ENCODE measurements around the gene SMIM15.
"Not testable (repeated sequence)": the region's sequence is repeated elsewhere in the genome, so short reads cannot be mapped to it uniquely, and the experiment has no call there.

Gene SMIM15

GRCh38 chr5:61162010-61162831 is at the start of gene SMIM15:
Gene SMIM15 (minus strand): TSS chr5:61162468. CDS start chr5:61160171, 2,297 bp downstream.
- DNase-seq (ENCODE audit: low spot score), result peak; percentile 89
- TF ChIP-seq, protein P1, sequence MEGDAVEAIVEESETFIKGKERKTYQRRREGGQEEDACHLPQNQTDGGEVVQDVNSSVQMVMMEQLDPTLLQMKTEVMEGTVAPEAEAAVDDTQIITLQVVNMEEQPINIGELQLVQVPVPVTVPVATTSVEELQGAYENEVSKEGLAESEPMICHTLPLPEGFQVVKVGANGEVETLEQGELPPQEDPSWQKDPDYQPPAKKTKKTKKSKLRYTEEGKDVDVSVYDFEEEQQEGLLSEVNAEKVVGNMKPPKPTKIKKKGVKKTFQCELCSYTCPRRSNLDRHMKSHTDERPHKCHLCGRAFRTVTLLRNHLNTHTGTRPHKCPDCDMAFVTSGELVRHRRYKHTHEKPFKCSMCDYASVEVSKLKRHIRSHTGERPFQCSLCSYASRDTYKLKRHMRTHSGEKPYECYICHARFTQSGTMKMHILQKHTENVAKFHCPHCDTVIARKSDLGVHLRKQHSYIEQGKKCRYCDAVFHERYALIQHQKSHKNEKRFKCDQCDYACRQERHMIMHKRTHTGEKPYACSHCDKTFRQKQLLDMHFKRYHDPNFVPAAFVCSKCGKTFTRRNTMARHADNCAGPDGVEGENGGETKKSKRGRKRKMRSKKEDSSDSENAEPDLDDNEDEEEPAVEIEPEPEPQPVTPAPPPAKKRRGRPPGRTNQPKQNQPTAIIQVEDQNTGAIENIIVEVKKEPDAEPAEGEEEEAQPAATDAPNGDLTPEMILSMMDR (IDR thresholded peaks at IDR 0.05; ENCODE audit: extremely low read depth, insufficient read depth, missing control alignments), result no peak
- in situ Hi-C loops (cut with MboI; ENCODE audit: low pct_unique_long_range_greater_than_20kb, low sequenced_read_pairs, unreplicated experiment), result no loop called here

GRCh38 chr5:61207884-61208283 is 45.6 kb upstream of the SMIM15 start:
- DNase-seq (ENCODE audit: low spot score), result no peak
- TF ChIP-seq, protein P1 (IDR thresholded peaks at IDR 0.05; ENCODE audit: extremely low read depth, insufficient read depth, missing control alignments), result no peak
- in situ Hi-C loops (cut with MboI; ENCODE audit: low pct_unique_long_range_greater_than_20kb, low sequenced_read_pairs, unreplicated experiment), result no loop called here

DNA sequence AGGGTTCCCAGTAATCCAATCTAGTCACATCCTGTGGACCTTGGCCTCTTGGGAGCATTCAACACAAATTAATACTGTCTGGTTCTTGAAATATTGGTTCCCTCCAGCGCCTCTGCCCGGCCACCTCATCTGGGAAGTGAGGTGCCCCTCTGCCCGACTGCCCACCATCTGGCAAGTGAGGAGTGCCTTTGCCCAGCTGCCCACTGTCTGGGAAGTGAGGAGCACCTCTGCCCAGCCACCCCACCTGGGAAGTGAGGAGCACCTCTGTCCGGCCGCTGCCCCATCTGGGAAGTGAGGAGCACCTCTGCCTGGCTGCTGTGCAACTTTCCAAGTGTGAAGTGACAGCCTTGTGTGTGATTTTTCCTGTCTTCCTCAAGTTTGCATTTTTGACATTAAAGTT is 42.7 kb upstream of the SMIM15 start:
- in situ Hi-C loops (cut with MboI; ENCODE audit: low pct_unique_long_range_greater_than_20kb, low sequenced_read_pairs, unreplicated experiment), result no loop called here
- TF ChIP-seq, protein P1 (IDR thresholded peaks at IDR 0.05; ENCODE audit: extremely low read depth, insufficient read depth, missing control alignments), result no peak

DNA sequence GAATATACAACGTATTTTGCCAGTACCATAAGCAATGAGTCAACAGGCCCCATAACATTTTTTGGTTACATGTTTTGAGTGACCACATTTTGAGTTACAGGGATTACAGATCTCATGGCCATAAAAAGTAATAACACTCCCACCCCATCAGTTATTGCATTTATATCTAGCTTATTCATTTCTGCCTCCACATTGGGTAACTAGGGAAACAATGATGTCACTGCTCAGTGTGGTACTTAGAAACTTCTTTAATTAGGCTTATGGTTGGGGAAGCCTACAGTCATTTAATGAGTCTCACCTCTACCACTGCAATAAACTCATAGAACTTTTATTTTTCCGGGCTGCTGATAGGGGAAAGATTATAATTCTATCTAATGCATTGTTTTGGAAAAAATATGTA is 39.9 kb upstream of the SMIM15 start:
- in situ Hi-C loops (cut with MboI; ENCODE audit: low pct_unique_long_range_greater_than_20kb, low sequenced_read_pairs, unreplicated experiment), result no loop called here
- DNase-seq (ENCODE audit: low spot score), result peak; percentile 17
- TF ChIP-seq, protein P1 (IDR thresholded peaks at IDR 0.05; ENCODE audit: extremely low read depth, insufficient read depth, missing control alignments), result no peak

More for the DNA sequence above, 42.7 kb upstream of the SMIM15 start:
- no peak for DNase-seq (ENCODE audit: low spot score)

DNA sequence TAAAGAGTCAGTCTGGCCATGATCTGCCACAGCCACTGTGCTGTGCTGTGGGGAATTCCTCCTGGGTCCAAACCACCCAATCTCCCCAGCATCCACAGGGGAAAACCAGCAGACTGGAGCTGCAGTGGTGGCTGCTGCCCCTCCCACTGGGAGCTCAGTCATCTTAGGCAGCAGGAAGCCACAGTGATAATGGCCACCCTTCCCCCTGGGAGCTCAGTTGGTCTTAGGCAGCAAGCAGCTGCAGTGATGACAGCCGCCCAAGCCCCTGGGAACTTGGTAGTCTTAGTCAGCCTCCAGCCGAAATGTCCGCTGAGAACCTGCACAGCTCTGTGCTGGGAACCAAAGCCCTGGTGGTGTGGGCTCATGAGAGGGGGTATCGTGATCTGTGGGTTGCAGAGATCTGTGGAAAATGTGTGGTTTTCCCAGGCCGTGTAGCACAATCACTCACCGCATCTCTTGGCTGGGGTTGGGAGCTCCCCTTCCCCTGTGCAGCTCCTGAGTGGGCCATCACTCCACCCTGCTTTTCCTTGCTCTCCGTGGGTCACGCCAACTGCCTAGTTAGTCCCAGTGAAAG is 38.4 kb upstream of the SMIM15 start:
- TF ChIP-seq, protein P1 (IDR thresholded peaks at IDR 0.05; ENCODE audit: extremely low read depth, insufficient read depth, missing control alignments), result no peak
- in situ Hi-C loops (cut with MboI; ENCODE audit: low pct_unique_long_range_greater_than_20kb, low sequenced_read_pairs, unreplicated experiment), result no loop called here
- no peak for DNase-seq (ENCODE audit: low spot score)

DNA sequence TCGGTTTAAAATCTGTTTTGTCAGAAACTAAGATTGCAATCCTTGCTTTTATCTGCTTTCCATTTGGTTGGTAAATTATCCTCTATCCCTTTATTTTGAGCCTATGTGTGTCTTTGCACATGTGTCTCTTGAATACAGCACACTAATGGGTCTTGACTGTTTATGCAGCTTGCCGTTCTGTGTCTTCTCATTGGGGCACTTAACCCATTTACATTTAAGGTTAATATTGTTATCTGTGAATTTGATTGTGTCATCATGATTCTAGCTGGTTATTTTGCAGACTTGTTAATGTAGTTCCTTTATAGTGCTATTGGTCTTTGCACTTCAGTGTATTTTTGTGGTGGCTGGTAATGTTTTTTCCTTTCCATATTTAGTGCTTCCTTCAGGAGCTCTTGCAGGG is 36.3 kb upstream of the SMIM15 start:
- TF ChIP-seq, protein P1 (IDR thresholded peaks at IDR 0.05; ENCODE audit: extremely low read depth, insufficient read depth, missing control alignments), result no peak
- DNase-seq (ENCODE audit: low spot score), result no peak
- in situ Hi-C loops (cut with MboI; ENCODE audit: low pct_unique_long_range_greater_than_20kb, low sequenced_read_pairs, unreplicated experiment), result no loop called here

- DNase-seq (ENCODE audit: low spot score); in situ Hi-C loops (cut with MboI; ENCODE audit: low pct_unique_long_range_greater_than_20kb, low sequenced_read_pairs, unreplicated experiment): not testable (repeated sequence)
These were observed 25.6 kb upstream of the SMIM15 start for GRCh38 chr5:61187826-61188225.

GRCh38 chr5:61187352-61187751 is 25.1 kb upstream of the SMIM15 start:
- DNase-seq (ENCODE audit: low spot score); in situ Hi-C loops (cut with MboI; ENCODE audit: low pct_unique_long_range_greater_than_20kb, low sequenced_read_pairs, unreplicated experiment): not testable (repeated sequence)

All from GM13977 (cell line).